GM23248 (cell line): ENCODE data around the gene S100A11.

Experiments used
- EZH2 ChIP-seq: fragments of 200-600 bp; sonication (generic); IDR thresholded peaks from 2 replicates; pipeline ENCODE4 v1.6.1; 2018; ENCODE audit warnings: antibody characterized with exemption, mild to moderate bottlenecking; ENCODE audit not compliant: insufficient read depth, poor library complexity, severe bottlenecking
- EZH2phosphoT487 ChIP-seq: fragments of 200-600 bp; sonication (generic); IDR thresholded peaks from 2 replicates; pipeline ENCODE4 v1.6.1; 2018; ENCODE audit warnings: antibody characterized with exemption, moderate library complexity, mild to moderate bottlenecking, low read depth; ENCODE audit not compliant: insufficient read depth

GRCh38 chr1:152005360-152005912 lies 31.4 kb downstream of the S100A11 start:
- TF ChIP-seq EZH2phosphoT487, result no peak
- TF ChIP-seq EZH2, result no peak
